C4-2B (cell line): ENCODE data around the gene NPM1.

Experiments used
- H3K27ac ChIP-seq: fragments of 450-650 bp; 2 replicates; pipeline ENCODE4 v1.5.1; 2017
- CTCF ChIP-seq: fragments of 450-650 bp; conservative IDR thresholded peaks from 2 replicates; pipeline ENCODE4 v1.5.1; 2017; ENCODE audit warnings: mild to moderate bottlenecking
- ZFX ChIP-seq: fragments of 450-650 bp; IDR thresholded peaks from 2 replicates; pipeline ENCODE4 v1.6.1; 2017

NPM1 gene

GRCh38 chr5:171451421-171451820 lies 63.8 kb downstream of the NPM1 start:
- TF ChIP-seq CTCF (no peak), ZFX (no peak)
- H3K27ac ChIP-seq, result no peak overlapping the region

- H3K27ac ChIP-seq, result no peak overlapping the region
- TF ChIP-seq CTCF (no peak), ZFX (no peak)
Measured at GRCh38 chr5:171453056-171453725, 65.5 kb downstream of the NPM1 start.

GRCh38 chr5:171453988-171454387 lies 66.3 kb downstream of the NPM1 start:
- H3K27ac ChIP-seq, result no peak overlapping the region
- TF ChIP-seq CTCF, result no peak
- TF ChIP-seq ZFX, result no peak

GRCh38 chr5:171454549-171454948 lies 66.9 kb downstream of the NPM1 start:
- TF ChIP-seq CTCF (no peak), ZFX (no peak)
- no peak overlapping the region for H3K27ac ChIP-seq

- no peak overlapping the region for H3K27ac ChIP-seq
- TF ChIP-seq CTCF (no peak), ZFX (no peak)
Measured at GRCh38 chr5:171455522-171455921, 67.9 kb downstream of the NPM1 start.

GRCh38 chr5:171457208-171457981 lies 69.7 kb downstream of the NPM1 start:
- TF ChIP-seq ZFX (no peak), CTCF (no peak)
- no peak overlapping the region for H3K27ac ChIP-seq

- H3K27ac ChIP-seq, result no peak overlapping the region
- no peak for TF ChIP-seq ZFX
- no peak for TF ChIP-seq CTCF
Measured at GRCh38 chr5:171459839-171460238, 72.2 kb downstream of the NPM1 start.
